Adrenal gland (tissue), 12 donors: Measurements from ENCODE around the gene VAMP3. TPM values are rescaled to one million over a fixed set of nuclear protein-coding genes. Genes with fewer than 3 reads are reported as not detected.

Experiments
- DNase-seq, 7 donors: peaks; one replicate each; pipeline ENCODE4 v3.0.0-alpha.2; 2019 to 2020
- H3K27ac ChIP-seq, 5 donors: fragments of 200-600 bp; sonication (generic) in 4 of 5; 1 replicate in 3 of 5; 2 replicates in 2 of 5; pipeline versions ENCODE4 v1.5.1 to v1.8.0; 2016 to 2020; ENCODE audit warnings: mild to moderate bottlenecking in 1 of 5
- H3K27me3 ChIP-seq: fragments of 200-600 bp; 2 replicates; pipeline ENCODE4 v1.8.0; 2021
- H3K36me3 ChIP-seq, 2 donors: fragments of 200-600 bp; replicated peaks in 1 of 2; 1 replicate in 1 of 2; 2 replicates in 1 of 2; pipeline versions ENCODE4 v1.5.1 to v1.8.0; 2018 to 2022
- H3K4me1 ChIP-seq, 2 donors: fragments of 200-600 bp; replicated peaks in 1 of 2; 1 replicate in 1 of 2; 2 replicates in 1 of 2; pipeline versions ENCODE4 v1.5.1 to v1.8.0; 2018 to 2021
- H3K4me3 ChIP-seq, 4 donors: fragments of 200-600 bp; sonication (generic) in 3 of 4; one replicate each; pipeline ENCODE4 v1.5.1; 2016 to 2018
- H3K9me3 ChIP-seq, 3 donors: fragments of 200-600 bp; sonication (generic) in 1 of 3; replicated peaks in 1 of 3; 1 replicate in 2 of 3; 2 replicates in 1 of 3; pipeline versions ENCODE4 v1.5.1 to v1.8.0; 2016 to 2021
- CTCF ChIP-seq, 6 experiments: fragments of 450-650 bp in 4 of 6; fragments of 200-600 bp in 2 of 6; sonication (generic) in 1 of 6; IDR thresholded peaks; 1 replicate in 5 of 6; 2 replicates in 1 of 6; pipeline versions ENCODE4 v1.5.1 to v1.8.0; 2016 to 2021; ENCODE audit warnings: antibody characterized with exemption in 6 of 6, mild to moderate bottlenecking in 2 of 6, moderate library complexity in 1 of 6
- POLR2A ChIP-seq, 2 donors: fragments of 450-650 bp; IDR thresholded peaks; one replicate each; pipeline ENCODE4 v1.6.1; 2017; ENCODE audit warnings: antibody characterized with exemption in 2 of 2, mild to moderate bottlenecking in 2 of 2, moderate library complexity in 1 of 2
- WGBS, 4 donors: extraction: QIAGEN DNeasy Blood & Tissue Kit in 2 of 4; methylation state at CpG; one replicate each; pipeline versions ENCODE4 v1.1.5 to v1.1.7; 2013 to 2017; 5-methylcytosine and 5-hydroxymethylcytosine counted together
- intact Hi-C, 2 donors: fragments of 100-400 bp; cut with DNase I; formaldehyde crosslinking; loops; one replicate each; pipeline versions ENCODE4 v1.14.1 to v1.15.0; 2022 to 2023
- polyA plus RNA-seq, 3 donors: library from polyadenylated mRNA; stranded (reverse); fragments of 200-250 nt in 2 of 3; fragments of 350-450 nt in 1 of 3; fragmentation: Illumina TruSeq in 1 of 3; extraction: RNeasy Lipid Tissue Mini Kit (QIAGEN cat#74804) in 1 of 3; gene quantifications; one replicate each; pipeline ENCODE4 v1.2.3, GENCODE V29; 2013 to 2014
- total RNA-seq, 9 donors: library from RNA; depleted of rRNA in 4 of 9; stranded (reverse); fragments of >200 nt in 4 of 9; fragments of 120-200 nt in 1 of 9; fragmentation: NEBNext Ultra II Directional in 1 of 9; extraction: Animal tissue kit (Norgen Biotek cat#: 25700) in 1 of 9; gene quantifications; one replicate each; pipeline versions ENCODE4 v1.1.0 to v1.2.4, GENCODE V29; 2013 to 2023
- donor health status: healthy with polysubstance abuse.
- donor health status: Bipolar disorder and iron deficiency.
- donor health status: DM: yes; HTN: yes; CAD: no.
- donor health status: DM: no; HTN: no; CAD: no.
- donor health status: DM: no; HTN: no; CAD: no.
- donor health status: DM: yes; HTN: yes; CAD: no.

Gene VAMP3
- total and polyA plus RNA-seq, 12 donors, result 52.0 to 186 (median 114) TPM

GRCh38 chr1:7745783-7746182 lies 25.3 kb upstream of the VAMP3 start:
- Histone ChIP-seq H3K4me3 (no peak overlapping the region), H3K9me3 (no peaks in the 10 kb centered on the region), H3K4me1 (no peaks in the 10 kb centered on the region), H3K36me3 (no peaks in the 10 kb centered on the region), H3K27me3 (no peaks in the 10 kb centered on the region), H3K27ac (no peak overlapping the region)
- intact Hi-C loops, result no loop called here
- DNase-seq, result no peak
- 89 to 94% (median 92%) methylated on average over 10 of the region's 10 CpGs for WGBS, 4 donors
- TF ChIP-seq POLR2A (IDR thresholded peaks at IDR 0.05) (no peak), CTCF (IDR thresholded peaks at IDR 0.05) (no peak)

DNA sequence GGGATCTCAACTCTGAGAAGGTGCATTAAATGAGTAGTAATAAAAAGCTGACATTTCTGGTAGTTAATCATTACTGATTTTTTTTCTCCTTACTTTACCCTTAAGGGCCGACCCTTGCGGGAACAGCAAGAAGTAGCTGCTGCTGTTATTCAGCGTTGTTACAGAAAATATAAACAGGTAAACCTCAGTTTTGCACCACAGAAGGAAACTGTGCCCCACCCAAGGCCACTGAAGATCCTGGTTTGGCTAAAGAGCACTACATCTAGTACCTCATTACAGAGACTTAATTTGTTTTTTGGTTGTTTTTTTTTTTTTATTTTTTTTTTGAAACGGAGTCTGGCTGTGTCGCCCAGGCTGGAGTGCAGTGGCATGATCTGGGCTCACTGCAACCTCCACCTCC lies 23.5 kb upstream of the VAMP3 start:
- intact Hi-C loops, result no loop called here
- Histone ChIP-seq H3K4me3 (no peak overlapping the region), H3K27me3 (no peaks in the 10 kb centered on the region), H3K27ac (no peak overlapping the region), H3K9me3 (no peaks in the 10 kb centered on the region), H3K4me1 (no peaks in the 10 kb centered on the region), H3K36me3 (no peaks in the 10 kb centered on the region)
- no peak for TF ChIP-seq CTCF (IDR thresholded peaks at IDR 0.05)
- DNase-seq, result no peak
- WGBS, 4 donors, result 81 to 96% (median 92%) methylated on average over 5 of the region's 5 CpGs

DNA sequence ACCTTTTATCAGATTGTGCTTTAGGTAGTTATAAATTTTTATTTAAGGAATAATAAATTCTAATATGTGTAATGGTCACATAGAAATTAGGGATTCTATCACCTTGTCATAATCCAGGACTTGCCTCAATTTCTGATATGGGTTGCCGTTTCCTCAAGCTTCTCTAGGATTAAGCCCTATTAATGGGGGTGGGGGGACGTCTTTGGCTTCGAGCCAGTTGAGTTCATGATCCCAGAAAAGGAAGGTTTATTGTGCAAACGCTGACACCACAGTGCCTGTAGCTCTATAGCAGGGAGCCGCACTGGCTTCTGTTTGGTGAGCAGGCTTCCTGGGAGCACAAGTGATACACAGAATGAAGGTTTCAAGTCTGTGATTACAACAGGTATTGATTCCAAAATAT lies 22.0 kb upstream of the VAMP3 start:
- 47 to 59% (median 51%) methylated on average over 5 of the region's 5 CpGs for WGBS, 4 donors
- no peak for TF ChIP-seq CTCF (IDR thresholded peaks at IDR 0.05)
- no peak for TF ChIP-seq POLR2A (IDR thresholded peaks at IDR 0.05)
- intact Hi-C loops, result no loop called here

DNA sequence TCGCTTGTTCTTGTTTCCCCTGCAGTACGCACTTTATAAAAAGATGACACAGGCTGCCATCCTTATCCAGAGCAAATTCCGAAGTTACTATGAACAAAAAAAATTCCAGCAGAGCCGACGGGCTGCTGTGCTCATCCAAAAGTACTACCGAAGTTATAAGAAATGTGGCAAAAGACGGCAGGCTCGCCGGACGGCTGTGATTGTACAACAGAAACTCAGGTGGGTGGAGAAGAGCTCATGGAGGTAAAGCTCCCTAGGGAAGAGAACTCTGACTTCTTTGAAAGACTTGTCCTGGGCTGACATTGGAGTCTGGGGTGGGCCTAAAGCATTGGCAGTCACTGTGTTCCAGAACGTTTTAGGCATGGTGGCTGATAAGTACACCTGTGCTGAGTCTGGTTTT lies 19.9 kb upstream of the VAMP3 start:
- Histone ChIP-seq H3K27me3 (no peaks in the 10 kb centered on the region), H3K36me3 (no peaks in the 10 kb centered on the region), H3K27ac (no peak overlapping the region), H3K4me1 (peaks cover 0 to 5% of the 10 kb centered on the region in 2 donors), H3K9me3 (no peaks in the 10 kb centered on the region), H3K4me3 (no peak overlapping the region)
- TF ChIP-seq POLR2A (IDR thresholded peaks at IDR 0.05) (no peak), CTCF (IDR thresholded peaks at IDR 0.05) (no peak)
- WGBS, 4 donors, result 79 to 89% (median 85%) methylated on average over 11 of the region's 11 CpGs
- no peak for DNase-seq
- intact Hi-C loops, result no loop called here

More for the DNA sequence above, 22.0 kb upstream of the VAMP3 start:
- no peak overlapping the region for H3K4me3 ChIP-seq
- H3K27ac ChIP-seq, result no peak overlapping the region
- H3K36me3 ChIP-seq, result no peaks in the 10 kb centered on the region
- H3K9me3 ChIP-seq, result no peaks in the 10 kb centered on the region
- no peak for DNase-seq
- no peaks in the 10 kb centered on the region for H3K27me3 ChIP-seq
- H3K4me1 ChIP-seq, result peaks cover 0 to 5% of the 10 kb centered on the region in 2 donors
